GM20431 (cell line): ENCODE data around the gene TNFSF13.

Source experiments
- in situ Hi-C: fragments of 300-500 bp; cut with MseI, MboI; formaldehyde crosslinking; loops from one replicate; pipeline ENCODE4 v1.15.0; 2020; ENCODE audit warnings: low sequenced_read_pairs; ENCODE audit not compliant: unreplicated experiment

Gene TNFSF13

DNA sequence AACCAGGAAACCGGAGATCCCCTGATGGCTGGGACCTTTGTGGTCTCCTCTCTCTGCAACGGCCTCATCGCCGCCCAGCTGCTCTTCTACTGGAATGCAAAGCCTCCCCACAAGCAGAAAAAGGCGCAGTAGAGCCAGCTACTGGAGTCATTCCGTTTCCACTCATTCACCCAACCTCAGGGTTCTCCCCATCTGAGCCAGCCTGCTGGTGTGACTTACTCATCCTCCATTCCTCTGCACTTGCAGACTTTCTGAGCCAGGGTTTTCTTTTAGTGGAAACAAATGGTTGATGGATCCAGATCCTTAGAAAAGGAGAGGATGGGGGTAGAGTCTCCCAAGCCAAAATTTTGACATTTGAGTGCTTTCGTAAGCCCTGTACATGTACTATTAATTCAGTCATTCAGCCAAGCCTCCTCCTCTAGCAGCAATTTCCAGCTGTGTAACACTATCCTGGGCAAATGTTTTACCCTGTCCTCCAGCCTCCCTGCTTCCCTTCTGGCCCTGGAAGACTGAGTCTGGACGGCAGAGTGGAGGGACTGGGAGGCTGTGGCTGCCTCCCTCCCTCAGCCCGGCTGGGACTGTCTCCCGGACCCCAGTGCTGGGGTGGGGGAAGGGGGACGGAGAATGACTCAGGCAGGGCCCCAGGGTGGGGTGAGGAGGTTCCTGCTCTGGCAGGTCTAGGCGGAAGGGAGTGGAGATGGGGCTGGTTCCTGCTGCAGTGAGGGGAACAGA, 29.0 kb downstream of the TNFSF13 start:
- in situ Hi-C loops = loop anchor here (25.0 kb wide), 1 partner anchor 550 kb away; the partner anchor contains the start of genes SLC16A11 and SLC16A13

DNA sequence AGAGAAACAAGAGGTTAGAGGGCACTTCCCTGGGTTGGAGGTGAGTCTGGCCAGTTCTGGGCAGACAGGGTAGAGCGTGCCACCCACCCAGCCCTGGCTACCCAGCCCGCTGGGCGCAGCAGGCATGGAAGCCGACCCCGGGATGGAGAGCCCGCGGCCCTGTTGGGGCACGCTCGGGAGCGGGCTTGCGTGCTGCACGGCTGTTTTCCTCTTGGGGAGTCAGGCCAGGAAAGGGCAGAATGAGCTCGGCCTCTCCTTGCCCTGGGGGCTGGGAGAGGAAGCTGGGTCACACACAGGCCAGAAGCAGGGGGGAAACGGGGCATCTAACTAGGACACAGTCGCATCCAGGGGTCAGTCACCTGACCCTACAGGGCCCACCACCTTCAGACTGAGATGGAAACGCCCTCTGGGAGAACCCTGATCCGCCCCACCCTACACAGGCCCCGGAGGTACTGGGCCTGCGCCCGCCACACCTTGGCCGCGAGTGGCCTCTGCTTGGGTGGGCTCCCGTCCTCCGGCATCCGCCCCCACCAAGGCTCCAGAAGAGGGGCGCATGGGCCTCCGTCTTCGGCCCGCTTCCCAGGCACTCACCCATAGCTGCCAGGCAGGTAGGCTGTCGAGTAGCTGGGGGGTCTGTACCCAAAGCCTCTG, 30.1 kb downstream of the TNFSF13 start:
- in situ Hi-C loops = loop anchor here (25.0 kb wide), 1 partner anchor 551 kb away; the partner anchor contains the start of genes SLC16A11 and SLC16A13

DNA sequence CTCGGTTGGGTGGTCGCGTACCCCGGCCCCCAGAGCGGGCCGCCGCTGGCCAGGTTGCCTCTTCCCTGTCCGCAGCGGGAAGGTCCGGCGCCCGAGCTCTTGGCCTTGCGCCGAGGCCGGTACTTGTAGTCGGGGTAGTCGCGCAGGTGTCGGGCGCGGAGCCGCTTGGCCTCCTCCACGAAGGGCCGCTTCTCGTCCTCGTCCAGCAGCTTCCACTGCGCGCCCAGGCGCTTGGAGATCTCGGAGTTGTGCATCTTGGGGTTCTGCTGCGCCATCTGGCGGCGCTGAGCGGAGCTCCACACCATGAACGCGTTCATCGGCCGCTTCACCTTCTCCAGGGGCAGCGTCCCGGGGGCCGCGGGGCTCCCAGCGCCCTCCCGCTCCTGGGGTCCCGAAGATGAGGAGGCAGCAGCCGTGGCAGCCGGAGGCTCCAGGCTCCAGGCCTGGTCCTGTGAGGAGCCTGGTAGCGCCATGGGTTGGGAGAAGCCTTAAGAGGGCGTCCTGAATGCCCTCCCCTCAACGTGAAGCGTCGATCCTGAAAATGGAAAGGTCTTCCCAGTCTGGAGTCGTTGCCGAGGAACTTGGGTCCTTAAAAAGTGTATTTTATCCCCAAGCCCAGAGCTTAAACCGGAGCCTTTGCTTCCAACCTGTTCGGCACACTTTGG, 30.8 kb downstream of the TNFSF13 start:
- in situ Hi-C loops = loop anchor here (25.0 kb wide), 1 partner anchor 552 kb away; the partner anchor contains the start of genes SLC16A11 and SLC16A13

DNA sequence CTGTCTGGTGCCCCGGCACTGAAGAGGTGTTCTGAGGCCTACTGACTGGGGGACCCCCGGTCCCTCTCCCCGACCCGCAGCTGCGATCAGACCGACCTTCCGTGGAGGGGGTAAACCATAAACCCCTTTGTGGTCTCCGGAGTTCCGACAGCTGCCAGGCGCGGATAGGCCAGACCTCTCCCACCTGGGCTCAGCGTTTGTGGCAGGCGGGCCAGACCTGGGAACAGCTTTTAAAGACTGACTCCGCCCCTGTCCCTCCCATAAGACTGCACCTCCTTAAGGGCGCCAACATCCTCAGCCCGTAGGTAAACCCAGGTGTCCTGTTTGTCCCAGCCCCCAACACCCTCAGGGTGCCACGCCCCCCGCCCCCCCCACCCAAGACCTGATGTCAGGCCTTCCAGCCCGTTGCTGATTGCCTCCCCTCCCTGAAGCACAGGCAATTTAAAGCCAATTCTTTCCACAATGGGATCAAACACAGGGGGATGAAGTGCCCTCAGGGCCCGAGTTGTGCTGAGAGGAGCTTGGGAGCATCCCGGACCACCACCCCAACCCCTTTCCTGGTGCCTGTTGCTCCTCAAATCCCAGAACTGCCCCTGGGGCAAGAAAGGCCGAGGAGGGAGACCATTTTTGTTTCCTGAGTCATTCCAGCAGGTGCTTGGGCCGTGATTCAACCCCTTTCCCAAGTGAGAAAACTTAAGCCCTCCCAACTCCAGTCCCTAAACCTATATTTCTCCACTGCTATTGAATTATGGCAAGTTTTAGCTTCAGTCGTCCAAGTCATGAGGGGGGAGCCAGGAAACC, 31.5 kb downstream of the TNFSF13 start, which contains the start of gene SOX15:
SOX15 (minus strand) TSS at position 204 of the 801 bp plus-strand sequence. CDS start 418 bp downstream, outside the sequence.
- in situ Hi-C loops = loop anchor here (25.0 kb wide), 1 partner anchor 553 kb away; the partner anchor contains the start of genes SLC16A11 and SLC16A13

DNA sequence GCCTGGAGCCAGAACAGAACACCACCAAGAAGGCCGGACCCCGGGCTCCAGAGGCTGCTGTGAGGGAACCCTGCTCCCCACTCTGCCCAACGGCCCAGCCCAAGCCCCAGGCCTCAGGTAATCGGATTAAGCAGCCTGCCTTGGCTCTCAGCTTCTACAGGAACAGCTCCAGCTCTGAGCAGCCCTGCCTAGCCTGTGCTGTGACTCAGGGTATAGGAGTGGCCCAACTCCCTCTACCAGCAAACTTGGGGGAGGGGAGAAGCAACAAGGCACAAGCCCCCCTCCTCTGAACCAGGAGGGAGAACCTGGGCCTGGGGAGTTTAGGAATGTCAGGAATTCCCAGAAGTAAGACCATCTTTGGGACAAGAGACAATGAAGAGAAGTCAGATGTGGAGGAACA, 32.2 kb downstream of the TNFSF13 start:
- in situ Hi-C loops = loop anchor here (25.0 kb wide), 1 partner anchor 553 kb away; the partner anchor contains the start of genes SLC16A11 and SLC16A13

DNA sequence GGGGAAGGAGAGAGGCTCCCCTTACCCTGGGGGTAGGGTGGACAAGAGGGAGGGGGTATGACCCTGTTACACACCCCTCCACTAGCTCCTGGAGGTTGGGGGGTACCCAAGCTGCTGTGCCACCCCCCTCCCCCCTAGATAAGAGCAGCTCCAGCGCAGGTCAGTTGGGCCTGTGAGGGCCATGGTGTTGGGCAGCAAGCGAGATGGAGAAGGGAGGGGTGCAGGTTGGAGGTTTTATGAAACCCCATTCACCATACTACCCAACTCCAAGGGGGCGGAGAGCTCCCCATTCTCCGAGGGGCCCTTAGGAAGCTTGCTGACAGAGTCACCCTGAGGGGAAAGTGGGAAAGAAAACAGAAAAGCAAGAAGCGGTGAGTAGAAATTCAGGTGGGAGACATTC, 33.0 kb downstream of the TNFSF13 start:
- in situ Hi-C loops = loop anchor here (25.0 kb wide), 1 partner anchor 554 kb away; the partner anchor contains the start of genes SLC16A11 and SLC16A13

DNA sequence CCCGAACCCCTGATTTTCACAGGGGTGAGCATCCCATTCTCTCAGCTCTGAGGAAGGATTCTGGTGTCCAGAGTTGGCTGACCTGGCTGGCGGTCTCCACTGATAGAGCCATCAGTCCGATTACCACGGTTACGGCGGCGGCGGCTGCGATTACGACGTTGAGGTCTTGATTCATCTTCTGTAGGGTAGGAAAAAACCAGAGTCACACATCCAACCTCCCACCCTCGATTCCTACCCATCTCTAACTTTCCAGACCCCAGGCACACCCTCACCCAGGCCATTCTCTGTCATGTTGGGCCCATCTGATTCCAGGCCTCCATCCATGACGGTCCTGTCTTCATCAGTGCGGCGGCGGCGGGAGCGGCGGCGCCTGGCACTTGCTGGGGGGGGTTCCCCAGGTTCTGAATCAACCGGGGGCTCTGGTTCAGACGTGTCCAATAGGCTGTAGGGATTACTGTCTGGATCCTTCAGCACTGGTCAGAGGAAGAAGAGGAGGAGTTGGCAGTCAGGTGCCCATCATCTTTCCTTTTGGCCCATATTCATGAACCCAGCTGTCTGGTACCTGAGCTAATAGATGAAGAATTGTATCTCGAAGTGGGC, 34.0 kb downstream of the TNFSF13 start:
- in situ Hi-C loops = loop anchor here (25.0 kb wide), 1 partner anchor 555 kb away; the partner anchor contains the start of genes SLC16A11 and SLC16A13

DNA sequence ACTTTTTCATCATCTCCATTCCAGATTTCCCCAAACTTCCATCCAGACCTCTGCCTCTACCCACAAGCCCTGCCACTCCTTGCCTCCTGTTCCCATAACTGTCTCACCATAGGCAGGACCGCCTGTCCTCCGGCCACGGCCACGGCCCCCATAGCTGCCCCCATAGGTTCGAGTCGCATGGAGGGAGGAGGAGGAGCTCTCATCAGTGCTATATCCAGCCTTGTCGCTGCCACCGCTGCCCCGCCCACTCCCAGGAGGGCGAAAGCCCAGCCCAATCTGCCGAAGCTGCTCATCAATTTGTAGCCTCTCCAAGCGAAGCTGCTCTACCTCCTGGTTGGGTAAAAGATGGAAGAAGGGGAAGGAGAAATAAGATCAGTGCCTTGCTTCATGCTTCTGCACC, 34.7 kb downstream of the TNFSF13 start:
- in situ Hi-C loops = loop anchor here (25.0 kb wide), 1 partner anchor 556 kb away; the partner anchor contains the start of genes SLC16A11 and SLC16A13

DNA sequence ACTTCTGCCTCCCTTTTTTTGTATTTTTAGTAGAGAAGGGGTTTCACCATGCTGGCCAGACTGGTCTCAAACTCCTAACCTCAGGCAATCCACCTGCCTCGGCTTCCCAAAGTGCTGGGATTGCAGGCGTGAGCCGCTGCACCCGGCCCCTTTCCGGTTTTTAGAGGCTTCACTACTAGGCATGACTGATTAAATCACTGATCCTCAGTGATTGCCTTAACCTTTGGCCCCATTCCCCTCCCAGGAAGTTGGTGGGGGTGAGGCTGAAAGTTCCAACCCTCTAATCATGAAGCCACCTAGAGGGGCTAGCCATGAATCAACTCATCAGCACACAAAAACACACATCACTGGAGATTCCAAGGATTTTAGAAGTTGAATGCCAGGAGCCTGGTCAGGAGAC, 39.0 kb downstream of the TNFSF13 start:
- in situ Hi-C loops = loop anchor here (25.0 kb wide), 1 partner anchor 560 kb away; the partner anchor contains the start of genes SLC16A11 and SLC16A13

DNA sequence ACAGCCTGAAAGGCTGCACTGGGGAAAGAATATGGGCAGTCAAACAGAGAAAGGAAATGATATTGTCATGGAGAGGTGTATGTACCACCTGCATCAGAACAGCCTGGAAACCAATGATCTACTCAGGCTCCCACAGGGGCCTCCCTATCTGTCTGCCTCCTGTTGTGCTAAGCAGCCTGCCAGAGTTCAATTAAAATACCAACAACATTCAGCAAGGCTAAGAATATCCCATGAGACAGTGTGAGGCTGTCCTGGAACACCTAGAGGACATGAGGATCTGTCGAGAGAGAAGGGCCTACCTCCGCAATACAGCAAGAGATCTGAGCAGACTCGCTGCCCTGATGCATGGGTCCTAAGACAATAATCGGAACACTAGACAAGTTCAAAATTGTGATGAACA, 47.7 kb downstream of the TNFSF13 start:
- in situ Hi-C loops = no loop called here

DNA sequence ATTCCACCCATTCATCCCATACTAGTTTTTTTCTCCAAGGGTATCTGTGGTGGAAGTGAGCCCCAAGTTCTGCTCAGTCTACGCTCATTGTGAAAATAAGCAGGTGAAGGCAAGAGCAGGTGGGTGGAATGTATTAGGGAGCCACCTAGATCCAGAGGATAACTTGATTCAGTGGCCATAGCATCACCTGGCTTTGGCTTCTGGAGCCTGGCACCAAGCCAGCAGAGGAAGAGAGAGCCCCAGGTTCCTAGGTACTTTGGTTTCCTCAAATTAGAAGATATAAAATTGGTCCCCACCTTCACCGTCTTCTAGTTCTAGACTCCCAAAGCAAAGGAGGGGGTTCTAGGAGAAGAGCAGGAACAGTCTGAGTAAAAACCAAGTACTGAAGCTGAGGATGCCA, 52.1 kb downstream of the TNFSF13 start:
- in situ Hi-C loops = no loop called here
